H1 (cell line): ENCODE measurements around the gene GBE1. TPM values are rescaled to one million over a fixed set of nuclear protein-coding genes. Genes with fewer than 3 reads are reported as not detected.

ENCODE experiments used
- CTCF ChIA-PET: fragments of 300-600 bp; sonication (Branson Sonifier 250); formaldehyde crosslinking; loops from one replicate; lab custom pipeline; 2021; ENCODE audit not compliant: partially characterized antibody; lab: Charles Lee
- POLR2A ChIA-PET: fragments of 300-600 bp; sonication (Branson Sonifier 250); formaldehyde crosslinking; loops from one replicate; lab custom pipeline; 2021; ENCODE audit warnings: inconsistent platforms; ENCODE audit not compliant: partially characterized antibody; lab: Charles Lee
- DNase-seq, 2 experiments: peaks; one replicate each; pipeline versions ENCODE4 v3.0.0 to v3.0.0-alpha.2; 2010 to 2022; ENCODE audit warnings: low spot score in 2 of 2, low read depth in 1 of 2, mixed read lengths in 1 of 2
- FAIRE-seq: peaks from 2 replicates; lab custom pipeline; 2011; peaks lifted over from hg19 to GRCh38; lab: Jason Lieb, UNC
- H2AFZ ChIP-seq: 2 replicates; pipeline ENCODE4 v1.8.1; 2012; ENCODE audit warnings: low read length, inconsistent platforms
- H2AK5ac ChIP-seq: 2 replicates; pipeline ENCODE4 v1.6.1; 2013; ENCODE audit warnings: low read depth, low read length
- H2BK120ac ChIP-seq: replicated peaks from 2 replicates; pipeline ENCODE3; 2013; ENCODE audit warnings: low read depth, low read length, inconsistent platforms
- H2BK12ac ChIP-seq: 2 replicates; pipeline ENCODE4 v1.6.1; 2013; ENCODE audit warnings: low read depth, low read length
- H2BK15ac ChIP-seq: 2 replicates; pipeline ENCODE4 v1.6.1; 2013; ENCODE audit warnings: low read length
- H2BK20ac ChIP-seq: 2 replicates; pipeline ENCODE4 v1.6.1; 2013; ENCODE audit warnings: low read length
- H2BK5ac ChIP-seq: 2 replicates; pipeline ENCODE4 v1.6.1; 2013; ENCODE audit warnings: low read depth, low read length
- H3K14ac ChIP-seq: 2 replicates; pipeline ENCODE4 v1.6.1; 2013; ENCODE audit warnings: inconsistent platforms; ENCODE audit not compliant: insufficient read length
- H3K18ac ChIP-seq: 2 replicates; pipeline ENCODE4 v1.6.1; 2013; ENCODE audit warnings: low read length; ENCODE audit errors: extremely low read depth
- H3K23ac ChIP-seq: 2 replicates; pipeline ENCODE4 v1.6.1; 2013; ENCODE audit warnings: inconsistent platforms; ENCODE audit not compliant: insufficient read length
- H3K23me2 ChIP-seq: 2 replicates; pipeline ENCODE4 v1.6.1; 2013; ENCODE audit warnings: low read depth, low read length
- H3K27ac ChIP-seq: 2 replicates; pipeline ENCODE4 v1.6.1; 2011; ENCODE audit warnings: low read depth, low read length, inconsistent platforms
- H3K27me3 ChIP-seq, 4 experiments: replicated peaks in 1 of 4; 1 replicate in 1 of 4; 2 replicates in 3 of 4; pipeline versions ENCODE4 v1.6.1 to v1.8.1; 2011 to 2013; ENCODE audit warnings: low read length in 3 of 4, mild to moderate bottlenecking in 3 of 4, inconsistent platforms in 2 of 4, mixed read lengths in 2 of 4, moderate library complexity in 1 of 4; ENCODE audit not compliant: control insufficient read depth in 3 of 4, insufficient read depth in 3 of 4; ENCODE audit errors: extremely low read depth in 1 of 4
- H3K36me3 ChIP-seq, 4 experiments: 2 replicates each; pipeline versions ENCODE4 v1.6.1 to v1.8.1; 2011 to 2013; ENCODE audit warnings: mild to moderate bottlenecking in 4 of 4, low read length in 3 of 4, moderate library complexity in 2 of 4, control low read depth in 1 of 4, inconsistent platforms in 1 of 4; ENCODE audit not compliant: insufficient read depth in 4 of 4, control insufficient read depth in 2 of 4
- H3K4ac ChIP-seq: replicated peaks from 2 replicates; pipeline ENCODE3; 2013; ENCODE audit warnings: low read length, low read depth, mixed read lengths, inconsistent platforms; ENCODE audit not compliant: insufficient read length
- H3K4me1 ChIP-seq, 4 experiments: replicated peaks in 1 of 4; 1 replicate in 1 of 4; 2 replicates in 3 of 4; pipeline versions ENCODE4 v1.6.1 to v1.8.1; 2011 to 2013; ENCODE audit warnings: low read length in 3 of 4, inconsistent platforms in 2 of 4, mixed read lengths in 1 of 4; ENCODE audit not compliant: insufficient read depth in 4 of 4, control insufficient read depth in 3 of 4
- H3K4me2 ChIP-seq, 2 experiments: 2 replicates each; pipeline versions ENCODE4 v1.6.1 to v1.8.1; 2011 to 2013; ENCODE audit warnings: low read depth in 2 of 2, low read length in 2 of 2, control low read depth in 1 of 2, inconsistent platforms in 1 of 2, mild to moderate bottlenecking in 1 of 2; ENCODE audit not compliant: insufficient read depth in 1 of 2
- H3K4me3 ChIP-seq, 4 experiments: fragments of 200-600, 300-600 bp in 1 of 4; sonication (generic), shearing (Covaris generic), sonication (Bioruptor Twin) in 1 of 4; 2 replicates each; pipeline versions ENCODE4 v1.5.1 to v1.8.1; 2011 to 2016; ENCODE audit warnings: low read length in 4 of 4, low read depth in 3 of 4, control low read depth in 2 of 4, inconsistent platforms in 2 of 4, mild to moderate bottlenecking in 2 of 4, mixed read lengths in 1 of 4, moderate library complexity in 1 of 4; ENCODE audit not compliant: insufficient read depth in 2 of 4; ENCODE audit errors: extremely low read depth in 1 of 4
- H3K56ac ChIP-seq: replicated peaks from 2 replicates; pipeline ENCODE3; 2013; ENCODE audit warnings: low read depth, mild to moderate bottlenecking, mixed read lengths, low read length, inconsistent platforms; ENCODE audit not compliant: insufficient read length
- H3K79me1 ChIP-seq: 2 replicates; pipeline ENCODE4 v1.6.1; 2013; ENCODE audit warnings: low read depth, low read length, control low read depth
- H3K79me2 ChIP-seq, 2 experiments: 2 replicates each; pipeline versions ENCODE4 v1.6.1 to v1.8.1; 2012 to 2013; ENCODE audit warnings: low read length in 2 of 2, mild to moderate bottlenecking in 2 of 2, inconsistent platforms in 1 of 2; ENCODE audit not compliant: insufficient read depth in 2 of 2, control insufficient read depth in 1 of 2
- H3K9ac ChIP-seq, 4 experiments: replicated peaks in 1 of 4; 1 replicate in 1 of 4; 2 replicates in 3 of 4; pipeline versions ENCODE4 v1.6.1 to v1.8.1; 2011 to 2013; ENCODE audit warnings: low read depth in 3 of 4, low read length in 3 of 4, control low read depth in 2 of 4, mild to moderate bottlenecking in 2 of 4, moderate library complexity in 2 of 4, inconsistent platforms in 1 of 4; ENCODE audit errors: extremely low read depth in 1 of 4
- H3K9me3 ChIP-seq, 2 experiments: 2 replicates each; pipeline versions ENCODE4 v1.6.1 to v1.8.1; 2012 to 2013; ENCODE audit warnings: mild to moderate bottlenecking in 2 of 2, moderate library complexity in 2 of 2, control low read depth in 1 of 2, inconsistent platforms in 1 of 2, low read depth in 1 of 2, low read length in 1 of 2, mixed read lengths in 1 of 2; ENCODE audit not compliant: insufficient read depth in 2 of 2
- H4K20me1 ChIP-seq, 2 experiments: replicated peaks in 1 of 2; 2 replicates each; pipeline versions ENCODE3 to v1.8.1; 2011 to 2013; ENCODE audit warnings: inconsistent platforms in 2 of 2, low read length in 2 of 2, mild to moderate bottlenecking in 1 of 2; ENCODE audit not compliant: insufficient read depth in 2 of 2, control insufficient read depth in 1 of 2
- H4K5ac ChIP-seq: 2 replicates; pipeline ENCODE4 v1.6.1; 2013; ENCODE audit warnings: low read length, low read depth, mixed read lengths, inconsistent platforms; ENCODE audit not compliant: insufficient read length
- H4K8ac ChIP-seq: 2 replicates; pipeline ENCODE4 v1.8.0; 2013; ENCODE audit warnings: mild to moderate bottlenecking, moderate library complexity, low read length, inconsistent platforms; ENCODE audit not compliant: insufficient read depth; ENCODE audit errors: extremely low read depth
- H4K91ac ChIP-seq: replicated peaks from 2 replicates; pipeline ENCODE3; 2013; ENCODE audit warnings: low read length, mixed read lengths, inconsistent platforms; ENCODE audit not compliant: insufficient read length
- ASH2L ChIP-seq: fragments of 200-600, 300-600 bp; sonication (generic); IDR thresholded peaks from one replicate; pipeline ENCODE4 v1.7.1; 2017; ENCODE audit warnings: low read length
- CEBPB ChIP-seq: IDR thresholded peaks from 2 replicates; pipeline ENCODE4 v1.6.1; 2012; ENCODE audit warnings: low read depth, low read length
- CTBP2 ChIP-seq: IDR thresholded peaks from 2 replicates; pipeline ENCODE4 v1.7.0; 2011; ENCODE audit warnings: borderline replicate concordance, mild to moderate bottlenecking, moderate library complexity, mixed read lengths, low read length; ENCODE audit not compliant: insufficient read depth, insufficient read length
- E2F6 ChIP-seq: IDR thresholded peaks from 2 replicates; pipeline ENCODE4 v1.6.1; 2012; ENCODE audit warnings: inconsistent platforms
- KDM5A ChIP-seq: fragments of 200-600 bp; IDR thresholded peaks from 2 replicates; pipeline ENCODE4 v1.7.1; 2012; ENCODE audit warnings: mild to moderate bottlenecking, low read length, inconsistent platforms, mixed read lengths
- MAFK ChIP-seq: IDR thresholded peaks from 2 replicates; pipeline ENCODE4 v1.6.1; 2012; ENCODE audit warnings: low read depth, mild to moderate bottlenecking, improper control_type of control experiment, low read length
- PHF8 ChIP-seq: fragments of 200-600 bp; sonication (generic); conservative IDR thresholded peaks from 2 replicates; pipeline ENCODE4 v1.7.1; 2012; ENCODE audit warnings: low read depth, mild to moderate bottlenecking, inconsistent platforms, low read length, moderate library complexity
- POLR2AphosphoS5 ChIP-seq: IDR thresholded peaks from 2 replicates; pipeline ENCODE4 v1.6.1; 2011; ENCODE audit warnings: low read depth, low read length
- SIRT6 ChIP-seq: IDR thresholded peaks from one replicate; pipeline ENCODE4 v1.7.1; 2012; ENCODE audit warnings: low read length, inconsistent platforms
- SP2 ChIP-seq: IDR thresholded peaks from 2 replicates; pipeline ENCODE4 v1.6.1; 2012; ENCODE audit warnings: mild to moderate bottlenecking, low read length, inconsistent platforms
- TAF1 ChIP-seq: IDR thresholded peaks from 2 replicates; pipeline ENCODE4 v1.6.1; 2011; ENCODE audit warnings: mild to moderate bottlenecking, low read depth, low read length
- TBP ChIP-seq: IDR thresholded peaks from 2 replicates; pipeline ENCODE4 v1.6.1; 2011; ENCODE audit warnings: low read depth, low read length, improper control_type of control experiment
- ZNF274 ChIP-seq: IDR thresholded peaks from 2 replicates; pipeline ENCODE4 v1.7.0; 2012; ENCODE audit warnings: low read length, borderline replicate concordance; ENCODE audit errors: extremely low read depth
- WGBS, 2 experiments: shearing (Covaris generic) in 1 of 2; methylation state at CpG; one replicate each; pipeline versions ENCODE4 v1.1.6 to v1.1.7; 2013 to 2015; ENCODE audit warnings: low lambda C conversion rate in 2 of 2, mixed read lengths in 2 of 2, inconsistent platforms in 1 of 2, low coverage in 1 of 2, missing lambda C conversion rate in 1 of 2; ENCODE audit not compliant: insufficient replicate concordance in 2 of 2, insufficient coverage in 1 of 2, insufficient read length in 1 of 2; ENCODE audit errors: extremely low coverage in 1 of 2, missing lambda C conversion rate in 1 of 2; 5-methylcytosine and 5-hydroxymethylcytosine counted together
- polyA plus RNA-seq, 7 experiments: library from polyadenylated mRNA; depleted of rRNA in 3 of 7; stranded (reverse) in 5 of 7; unstranded in 2 of 7; fragments of >200 nt in 5 of 7; fragments of 200-250 nt in 2 of 7; gene quantifications; 1 replicate in 5 of 7; 2 replicates in 1 of 7; 4 replicates in 1 of 7; pipeline versions ENCODE4 v1.2.1 to v1.2.3, GENCODE V29; 2011 to 2013; ENCODE audit warnings: missing spikeins in 2 of 7, mixed read lengths in 2 of 7
- total RNA-seq: library from RNA; stranded (reverse); fragmentation: NEBNext Ultra II Directional; extraction: Animal tissue kit (Norgen Biotek cat#: 25700); gene quantifications from 2 replicates; pipeline ENCODE4 v1.2.1, GENCODE V29; 2021
- TF ChIP-seq, protein P1 (sequence below): IDR thresholded peaks from 2 replicates; pipeline ENCODE4 v1.6.1; 2012; ENCODE audit warnings: low read length, inconsistent platforms

The GBE1 gene
- total and polyA plus RNA-seq, 2 of the 8 experiments (the other 6 are each of a cell fraction or from before 2014, with no cell fraction given): 3.3 to 7.3 TPM

GRCh38 chr3:81692766-81693165 lies 68.7 kb downstream of the GBE1 start:
- no peak overlapping the region for H2BK5ac ChIP-seq
- CTCF ChIA-PET: no interaction called here
- TF ChIP-seq MAFK: no peak
- TF ChIP-seq E2F6: no peak
- no peak for TF ChIP-seq SIRT6
- no peak for TF ChIP-seq ZNF274
- TF ChIP-seq, protein P1, sequence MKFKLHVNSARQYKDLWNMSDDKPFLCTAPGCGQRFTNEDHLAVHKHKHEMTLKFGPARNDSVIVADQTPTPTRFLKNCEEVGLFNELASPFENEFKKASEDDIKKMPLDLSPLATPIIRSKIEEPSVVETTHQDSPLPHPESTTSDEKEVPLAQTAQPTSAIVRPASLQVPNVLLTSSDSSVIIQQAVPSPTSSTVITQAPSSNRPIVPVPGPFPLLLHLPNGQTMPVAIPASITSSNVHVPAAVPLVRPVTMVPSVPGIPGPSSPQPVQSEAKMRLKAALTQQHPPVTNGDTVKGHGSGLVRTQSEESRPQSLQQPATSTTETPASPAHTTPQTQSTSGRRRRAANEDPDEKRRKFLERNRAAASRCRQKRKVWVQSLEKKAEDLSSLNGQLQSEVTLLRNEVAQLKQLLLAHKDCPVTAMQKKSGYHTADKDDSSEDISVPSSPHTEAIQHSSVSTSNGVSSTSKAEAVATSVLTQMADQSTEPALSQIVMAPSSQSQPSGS: no peak
- TF ChIP-seq KDM5A: no peak
- no peak for TF ChIP-seq POLR2AphosphoS5
- TF ChIP-seq CEBPB: no peak
- no peak for TF ChIP-seq TBP
- no peak for TF ChIP-seq TAF1
- TF ChIP-seq PHF8: no peak
- TF ChIP-seq CTBP2: no peak
- no peak for TF ChIP-seq ASH2L
- TF ChIP-seq SP2: no peak

More at GRCh38 chr3:81692766-81693165, 68.7 kb downstream of the GBE1 start:
- no peak overlapping the region for H2BK12ac ChIP-seq
- no peak overlapping the region for H4K5ac ChIP-seq
- no peak overlapping the region for H4K8ac ChIP-seq
- H4K91ac ChIP-seq: no peak overlapping the region
- POLR2A ChIA-PET: no interaction called here
- 100% methylated on average over 1 of the region's 1 CpG; no CpG with 5 or more reads in 1 of the 2 experiments for WGBS, 2 experiments
- no peak overlapping the region for H3K18ac ChIP-seq
- no peaks in the 10 kb centered on the region for H3K79me2 ChIP-seq
- no peak overlapping the region for H3K27ac ChIP-seq
- no peak overlapping the region for H2BK120ac ChIP-seq
- H3K9ac ChIP-seq: no peak overlapping the region
- no peak overlapping the region for H3K56ac ChIP-seq
- no peak overlapping the region for H3K4ac ChIP-seq
- no peak overlapping the region for H2AK5ac ChIP-seq
- no peak overlapping the region for H2BK15ac ChIP-seq
- no peaks in the 10 kb centered on the region for H3K23me2 ChIP-seq
- H3K4me3 ChIP-seq: no peak overlapping the region
- no peaks in the 10 kb centered on the region for H3K36me3 ChIP-seq
- DNase-seq: no peak
- H3K4me1 ChIP-seq: no peaks in the 10 kb centered on the region
- no peak for FAIRE-seq
- no peak overlapping the region for H2AFZ ChIP-seq
- no peak overlapping the region for H3K4me2 ChIP-seq
- no peaks in the 10 kb centered on the region for H3K9me3 ChIP-seq
- H3K79me1 ChIP-seq: no peaks in the 10 kb centered on the region
- H2BK20ac ChIP-seq: no peak overlapping the region
- H3K14ac ChIP-seq: no peak overlapping the region
- H3K23ac ChIP-seq: no peak overlapping the region
- H3K27me3 ChIP-seq: no peaks in the 10 kb centered on the region
- no peaks in the 10 kb centered on the region for H4K20me1 ChIP-seq
